Activated CD8-positive, alpha-beta T cell treated with anti-CD3 and anti-CD28 coated beads for 36 hours (primary cell): ENCODE measurements around the gene MIER1. TPM values are rescaled to one million over a fixed set of nuclear protein-coding genes. Genes with fewer than 3 reads are reported as not detected.

Experiments
- total RNA-seq, 2 experiments: library from RNA; stranded (reverse); gene quantifications; one replicate each; pipeline ENCODE4 v1.2.3, GENCODE V29; 2021

Gene MIER1
- total RNA-seq, 2 experiments from 2014 or later, result 39.8 to 41.8 TPM

Other genes starting within 250 kb of the MIER1 start
- not detected for gene DYNLT5, start 172.5 kb upstream of the MIER1 start, total RNA-seq
- not detected for gene INSL5, start 123.7 kb upstream of the MIER1 start, total RNA-seq
- 1 to 10 TPM; 1.0 to 1.7 TPM for gene DNAI4, start 134 bp upstream of the MIER1 start, total RNA-seq
- gene SLC35D1, start 129.2 kb downstream of the MIER1 start, total RNA-seq, result 1 to 10 TPM; 8.3 to 8.4 TPM
- not detected for gene C1orf141, start 210.0 kb downstream of the MIER1 start, total RNA-seq
- gene IL23R, start 241.5 kb downstream of the MIER1 start, total RNA-seq, result 1 to 10 TPM; 1.0 to 1.2 TPM